ENCODE data around the gene SORL1. TPM values are rescaled to one million over a fixed set of nuclear protein-coding genes. Genes with fewer than 3 reads are reported as not detected.

The SORL1 gene
- total RNA-seq, 1 donor from 2014 or later, result 46.0 TPM

GRCh38 chr11:121572571-121573059 is 120.5 kb downstream of the SORL1 start:
- no peak overlapping the region for H3K4me2 ChIP-seq

GRCh38 chr11:121574801-121575200 is 122.7 kb downstream of the SORL1 start:
- peaks cover 24% of the 10 kb centered on the region for H3K4me1 ChIP-seq
- no peak overlapping the region for H3K4me3 ChIP-seq
- DNase-seq (ENCODE audit: low spot score), result no peak
- H3K9ac ChIP-seq, result no peak overlapping the region
- H3K4me2 ChIP-seq, result no peak overlapping the region
- no peaks in the 10 kb centered on the region for H3K79me2 ChIP-seq (ENCODE audit: low read depth)
- TF ChIP-seq EZH2 (IDR thresholded peaks at IDR 0.05) (no peak), EZH2phosphoT487 (IDR thresholded peaks at IDR 0.05) (no peak), CTCF (IDR thresholded peaks at IDR 0.05) (no peak)
- H3K9me3 ChIP-seq (ENCODE audit: low read depth), result no peaks in the 10 kb centered on the region
- H3K36me3 ChIP-seq, result peaks cover 2% of the 10 kb centered on the region
- no peak overlapping the region for H3K27ac ChIP-seq
- H4K20me1 ChIP-seq (ENCODE audit: low read depth), result peaks cover 4% of the 10 kb centered on the region
- Mint-ChIP-seq H3K9me3 (peaks cover 6% of the 10 kb centered on the region), H3K4me3 (no peak overlapping the region), H3K36me3 (peaks cover 11% of the 10 kb centered on the region), H3K27ac (no peak overlapping the region), H3K27me3 (ENCODE audit: insufficient read depth, low read depth) (peaks cover 14% of the 10 kb centered on the region), H3K4me1 (peaks cover 68% of the 10 kb centered on the region)
- no peaks in the 10 kb centered on the region for H3K27me3 ChIP-seq
- H2AFZ ChIP-seq (replicated peaks), result no peak overlapping the region
- no peaks in the 10 kb centered on the region for H3F3A ChIP-seq (ENCODE audit: low read depth)

More at GRCh38 chr11:121572571-121573059, 120.5 kb downstream of the SORL1 start:
- peaks cover 4% of the 10 kb centered on the region for H4K20me1 ChIP-seq (ENCODE audit: low read depth)
- no peak for DNase-seq (ENCODE audit: low spot score)
- no peak overlapping the region for H3K27ac ChIP-seq
- no peak overlapping the region for H3K4me3 ChIP-seq
- peaks cover 9% of the 10 kb centered on the region for H3K36me3 Mint-ChIP-seq
- peaks cover 52% of the 10 kb centered on the region for H3K4me1 Mint-ChIP-seq
- TF ChIP-seq EZH2 (IDR thresholded peaks at IDR 0.05) (no peak), CTCF (IDR thresholded peaks at IDR 0.05) (no peak), EZH2phosphoT487 (IDR thresholded peaks at IDR 0.05) (no peak)
- peaks cover 24% of the 10 kb centered on the region for H3K4me1 ChIP-seq
- no peaks in the 10 kb centered on the region for H3K9me3 ChIP-seq (ENCODE audit: low read depth)
- no peaks in the 10 kb centered on the region for H3K27me3 ChIP-seq
- no peak overlapping the region for H3K4me3 Mint-ChIP-seq
- H3K27ac Mint-ChIP-seq, result no peak overlapping the region
- H3K27me3 Mint-ChIP-seq (ENCODE audit: insufficient read depth, low read depth), result peaks cover 13% of the 10 kb centered on the region
- no peak overlapping the region for H2AFZ ChIP-seq (replicated peaks)
- H3K9ac ChIP-seq, result no peak overlapping the region
- H3K79me2 ChIP-seq (ENCODE audit: low read depth), result no peaks in the 10 kb centered on the region
- H3K9me3 Mint-ChIP-seq, result peaks cover 2% of the 10 kb centered on the region
- H3K36me3 ChIP-seq, result no peaks in the 10 kb centered on the region
- no peaks in the 10 kb centered on the region for H3F3A ChIP-seq (ENCODE audit: low read depth)

- H3K9me3 ChIP-seq (ENCODE audit: low read depth), result no peaks in the 10 kb centered on the region
- H3K9me3 Mint-ChIP-seq, result peaks cover 12% of the 10 kb centered on the region
- H3K36me3 Mint-ChIP-seq, result peaks cover 17% of the 10 kb centered on the region
- H3K4me1 Mint-ChIP-seq, result peaks cover 68% of the 10 kb centered on the region
- H3K4me2 ChIP-seq, result peak overlapping the region; percentile 21
- no peaks in the 10 kb centered on the region for H3K79me2 ChIP-seq (ENCODE audit: low read depth)
- H3K27me3 Mint-ChIP-seq (ENCODE audit: insufficient read depth, low read depth), result peaks cover 12% of the 10 kb centered on the region
- H3F3A ChIP-seq (ENCODE audit: low read depth), result no peaks in the 10 kb centered on the region
- H3K27ac ChIP-seq, result no peak overlapping the region
- H3K9ac ChIP-seq, result no peak overlapping the region
- TF ChIP-seq EZH2phosphoT487 (IDR thresholded peaks at IDR 0.05) (no peak), EZH2 (IDR thresholded peaks at IDR 0.05) (no peak), CTCF (IDR thresholded peaks at IDR 0.05) (no peak)
- DNase-seq (ENCODE audit: low spot score), result no peak
- peaks cover 8% of the 10 kb centered on the region for H3K36me3 ChIP-seq
- no peak overlapping the region for H2AFZ ChIP-seq (replicated peaks)
- H4K20me1 ChIP-seq (ENCODE audit: low read depth), result peaks cover 4% of the 10 kb centered on the region
- H3K27ac Mint-ChIP-seq, result no peak overlapping the region
- no peak overlapping the region for H3K4me3 ChIP-seq
- peaks cover 24% of the 10 kb centered on the region for H3K4me1 ChIP-seq
- H3K27me3 ChIP-seq, result no peaks in the 10 kb centered on the region
- no peak overlapping the region for H3K4me3 Mint-ChIP-seq
These were observed 123.3 kb downstream of the SORL1 start for GRCh38 chr11:121575250-121575962.
